ENCODE data around the gene APLP1. TPM values are rescaled to one million over a fixed set of nuclear protein-coding genes. Genes with fewer than 3 reads are reported as not detected.
"Not testable (repeated sequence)": the region's sequence is repeated elsewhere in the genome, so short reads cannot be mapped to it uniquely, and the experiment has no call there.

The APLP1 gene
- total RNA-seq, 1 donor from 2014 or later = 66.8 TPM

DNA sequence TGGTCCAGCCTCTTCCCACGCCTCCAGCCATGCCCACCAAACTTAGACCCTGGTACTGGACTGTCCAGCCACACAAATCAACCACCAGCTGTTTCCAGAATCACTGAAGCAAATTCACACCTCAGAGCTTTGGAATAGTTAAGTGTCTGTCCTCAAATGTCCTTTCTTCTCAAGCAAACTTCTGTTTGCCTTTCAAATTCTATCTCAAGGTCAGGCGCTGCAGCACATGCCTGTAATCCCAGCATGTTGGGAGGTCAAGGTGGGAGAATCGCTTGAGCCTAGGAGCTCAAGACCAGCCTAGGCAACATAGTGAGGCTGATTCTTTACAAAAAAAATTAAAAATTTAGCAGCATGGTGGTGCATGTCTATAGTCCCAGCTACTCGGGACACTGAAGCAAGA lies 36.3 kb upstream of the APLP1 start:
- DNase-seq (ENCODE audit: low spot score) = no peak
- H3K4me1 Mint-ChIP-seq (ENCODE audit: low read depth) = no peaks in the 10 kb centered on the region
- TF ChIP-seq, protein P1, sequence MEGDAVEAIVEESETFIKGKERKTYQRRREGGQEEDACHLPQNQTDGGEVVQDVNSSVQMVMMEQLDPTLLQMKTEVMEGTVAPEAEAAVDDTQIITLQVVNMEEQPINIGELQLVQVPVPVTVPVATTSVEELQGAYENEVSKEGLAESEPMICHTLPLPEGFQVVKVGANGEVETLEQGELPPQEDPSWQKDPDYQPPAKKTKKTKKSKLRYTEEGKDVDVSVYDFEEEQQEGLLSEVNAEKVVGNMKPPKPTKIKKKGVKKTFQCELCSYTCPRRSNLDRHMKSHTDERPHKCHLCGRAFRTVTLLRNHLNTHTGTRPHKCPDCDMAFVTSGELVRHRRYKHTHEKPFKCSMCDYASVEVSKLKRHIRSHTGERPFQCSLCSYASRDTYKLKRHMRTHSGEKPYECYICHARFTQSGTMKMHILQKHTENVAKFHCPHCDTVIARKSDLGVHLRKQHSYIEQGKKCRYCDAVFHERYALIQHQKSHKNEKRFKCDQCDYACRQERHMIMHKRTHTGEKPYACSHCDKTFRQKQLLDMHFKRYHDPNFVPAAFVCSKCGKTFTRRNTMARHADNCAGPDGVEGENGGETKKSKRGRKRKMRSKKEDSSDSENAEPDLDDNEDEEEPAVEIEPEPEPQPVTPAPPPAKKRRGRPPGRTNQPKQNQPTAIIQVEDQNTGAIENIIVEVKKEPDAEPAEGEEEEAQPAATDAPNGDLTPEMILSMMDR (IDR thresholded peaks at IDR 0.05) = no peak
- no peak overlapping the region for H3K27ac Mint-ChIP-seq (ENCODE audit: unreplicated experiment)
- H3K4me3 Mint-ChIP-seq (ENCODE audit: unreplicated experiment) = no peak overlapping the region
- no peaks in the 10 kb centered on the region for H3K36me3 Mint-ChIP-seq (ENCODE audit: low read depth)
- H3K27me3 Mint-ChIP-seq (ENCODE audit: low read depth) = peaks cover 31% of the 10 kb centered on the region
- peaks cover 3% of the 10 kb centered on the region for H3K9me3 Mint-ChIP-seq (ENCODE audit: low read depth)

DNA sequence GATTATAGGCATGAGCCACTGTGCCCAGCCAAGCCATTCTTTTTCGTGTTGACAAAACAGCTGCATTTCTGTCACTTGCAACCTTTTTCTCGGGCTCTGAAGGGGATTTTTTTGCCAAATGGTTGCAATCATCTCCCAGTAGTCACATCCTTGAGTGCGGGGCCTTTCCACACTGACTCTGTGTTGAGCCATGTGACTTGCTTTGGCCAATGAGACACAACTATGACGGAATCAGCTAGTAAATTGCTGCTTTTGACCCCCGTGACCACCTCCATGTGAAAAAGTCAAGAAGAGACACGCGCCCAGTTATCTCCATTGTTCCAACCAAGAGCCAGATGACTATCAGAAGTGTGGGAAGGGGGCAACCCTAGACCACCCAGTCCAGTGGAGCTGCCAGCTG lies 34.4 kb upstream of the APLP1 start:
- Mint-ChIP-seq H3K36me3 (ENCODE audit: low read depth) (no peaks in the 10 kb centered on the region), H3K4me1 (ENCODE audit: low read depth) (no peaks in the 10 kb centered on the region), H3K4me3 (ENCODE audit: unreplicated experiment) (no peak overlapping the region), H3K27ac (ENCODE audit: unreplicated experiment) (no peak overlapping the region), H3K9me3 (ENCODE audit: low read depth) (peaks cover 3% of the 10 kb centered on the region), H3K27me3 (ENCODE audit: low read depth) (peaks cover 33% of the 10 kb centered on the region)
- TF ChIP-seq, protein P1 (IDR thresholded peaks at IDR 0.05) = no peak
- DNase-seq (ENCODE audit: low spot score) = no peak

DNA sequence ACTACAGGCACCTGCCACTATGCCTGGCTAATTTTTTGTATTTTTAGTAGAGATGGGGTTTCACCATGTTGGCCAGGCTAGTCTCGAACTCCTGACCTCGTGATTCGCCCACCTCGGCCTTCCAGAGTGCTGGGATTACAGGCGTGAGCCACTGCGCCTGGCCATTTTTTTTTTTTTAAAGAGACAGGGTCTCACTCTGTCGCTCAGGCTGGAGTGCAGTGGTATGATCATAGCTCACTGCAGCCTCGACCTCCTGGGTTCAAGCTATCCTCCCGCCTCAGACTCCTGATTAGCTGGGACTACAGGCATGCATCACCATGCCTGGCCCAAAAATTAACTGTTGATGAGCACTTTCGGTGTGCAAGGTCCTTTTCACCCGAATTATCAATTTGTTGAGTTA lies 32.3 kb upstream of the APLP1 start:
- not testable (repeated sequence) for H3K36me3 Mint-ChIP-seq (ENCODE audit: low read depth); DNase-seq (ENCODE audit: low spot score); H3K4me1 Mint-ChIP-seq (ENCODE audit: low read depth); H3K9me3 Mint-ChIP-seq (ENCODE audit: low read depth); H3K27ac Mint-ChIP-seq (ENCODE audit: unreplicated experiment); H3K4me3 Mint-ChIP-seq (ENCODE audit: unreplicated experiment)
- H3K27me3 Mint-ChIP-seq (ENCODE audit: low read depth) = peaks cover 28% of the 10 kb centered on the region

DNA sequence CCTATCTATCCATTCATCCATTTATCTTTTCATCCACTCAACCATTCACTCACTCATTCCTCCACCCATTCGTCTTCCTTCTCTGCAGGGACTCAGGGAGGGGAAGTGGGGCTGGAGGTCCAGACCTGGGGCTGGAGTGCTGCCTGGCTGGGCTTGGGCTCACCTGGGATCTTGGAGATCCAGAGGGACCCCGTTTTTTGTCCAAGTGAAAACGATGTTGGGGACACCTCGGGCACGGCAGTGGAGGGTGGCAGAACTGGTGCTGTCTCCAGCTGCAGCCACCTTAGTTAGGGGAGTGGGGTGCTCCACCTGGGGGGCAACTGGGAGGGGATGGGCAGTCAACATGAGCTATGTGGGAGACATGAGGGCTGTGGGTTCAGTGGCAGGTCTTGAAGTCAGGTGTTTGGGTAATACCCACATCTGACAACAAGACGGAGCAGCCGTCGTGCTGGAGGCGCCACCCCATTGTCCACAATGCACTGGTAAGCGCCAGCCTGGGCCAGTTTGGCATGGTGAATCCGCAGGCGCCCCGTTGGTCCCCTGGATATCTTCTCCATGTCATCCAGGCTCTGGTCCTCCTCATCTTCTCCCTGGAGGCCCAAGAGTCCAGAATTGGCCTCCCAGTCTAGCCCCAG lies 26.3 kb upstream of the APLP1 start:
- Mint-ChIP-seq H3K27me3 (ENCODE audit: low read depth) (peaks cover 45% of the 10 kb centered on the region), H3K4me3 (ENCODE audit: unreplicated experiment) (no peak overlapping the region), H3K27ac (ENCODE audit: unreplicated experiment) (no peak overlapping the region), H3K9me3 (ENCODE audit: low read depth) (peaks cover 5% of the 10 kb centered on the region), H3K36me3 (ENCODE audit: low read depth) (peaks cover 6% of the 10 kb centered on the region), H3K4me1 (ENCODE audit: low read depth) (peaks cover 10% of the 10 kb centered on the region)
- TF ChIP-seq, protein P1 (IDR thresholded peaks at IDR 0.05) = no peak
- DNase-seq (ENCODE audit: low spot score) = no peak

DNA sequence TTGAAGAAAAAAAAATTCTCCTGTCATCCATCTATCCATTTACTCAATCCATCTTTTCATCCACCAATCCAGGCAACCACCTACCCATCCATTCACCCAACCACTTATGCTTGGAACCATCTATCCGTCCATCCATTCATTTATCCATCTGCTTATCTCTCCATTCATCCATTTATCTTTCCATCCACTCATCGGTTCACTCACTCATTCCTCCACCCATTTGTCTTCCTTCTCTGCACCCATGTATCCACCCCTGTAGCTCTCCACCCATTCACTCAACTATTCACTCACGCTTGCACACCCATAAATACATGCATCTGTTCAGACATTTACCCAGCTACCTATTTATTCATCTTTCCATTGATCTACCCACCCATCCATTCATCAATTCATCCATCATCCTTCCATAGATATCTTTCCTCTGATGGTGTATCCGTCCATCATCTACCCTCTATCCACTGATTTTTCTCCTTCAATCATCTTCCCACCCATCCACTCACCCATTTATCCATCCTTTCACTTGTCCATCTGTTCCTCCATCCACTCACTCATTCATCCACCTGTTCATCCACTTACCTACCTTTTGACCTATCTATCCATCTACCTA lies 25.6 kb upstream of the APLP1 start:
- Mint-ChIP-seq H3K27ac (ENCODE audit: unreplicated experiment) (no peak overlapping the region), H3K4me1 (ENCODE audit: low read depth) (peaks cover 10% of the 10 kb centered on the region), H3K27me3 (ENCODE audit: low read depth) (peaks cover 47% of the 10 kb centered on the region), H3K36me3 (ENCODE audit: low read depth) (peaks cover 6% of the 10 kb centered on the region), H3K9me3 (ENCODE audit: low read depth) (peaks cover 5% of the 10 kb centered on the region), H3K4me3 (ENCODE audit: unreplicated experiment) (no peak overlapping the region)
- no peak for DNase-seq (ENCODE audit: low spot score)
- TF ChIP-seq, protein P1 (IDR thresholded peaks at IDR 0.05) = no peak

Measured in chondrocyte (in vitro differentiated cells).